ENCODE measurements around the gene FGD6.
A peak's percentile ranks its signal among the peaks of the same experiment; 100 is the strongest.
"Not testable (repeated sequence)": the region's sequence is repeated elsewhere in the genome, so short reads cannot be mapped to it uniquely, and the experiment has no call there.

FGD6 gene

GRCh38 chr12:95107362-95107761 is 109.9 kb downstream of the FGD6 start:
- no peaks in the 10 kb centered on the region for H3K27me3 ChIP-seq (ENCODE audit: insufficient read depth, low read length)
- H3K4me1 ChIP-seq (ENCODE audit: control insufficient read depth, insufficient read depth, low read length, unreplicated experiment): peaks cover 15% of the 10 kb centered on the region
- no peaks in the 10 kb centered on the region for H3K79me2 ChIP-seq (ENCODE audit: control insufficient read depth, insufficient read depth, low read length, unreplicated experiment)
- H2AFZ ChIP-seq (ENCODE audit: low read length, unreplicated experiment): no peak overlapping the region
- no peaks in the 10 kb centered on the region for H3K36me3 ChIP-seq (ENCODE audit: insufficient read depth, low read length)
- no peak overlapping the region for H3K4me3 ChIP-seq (ENCODE audit: low read depth, low read length)
- H3K27ac ChIP-seq (ENCODE audit: low read depth, low read length): no peak overlapping the region

- Histone ChIP-seq H3K4me3 (ENCODE audit: low read depth, low read length) (no peak overlapping the region), H3K36me3 (ENCODE audit: insufficient read depth, low read length) (no peaks in the 10 kb centered on the region), H3K27me3 (ENCODE audit: insufficient read depth, low read length) (no peaks in the 10 kb centered on the region), H2AFZ (ENCODE audit: low read length, unreplicated experiment) (no peak overlapping the region), H3K4me1 (ENCODE audit: control insufficient read depth, insufficient read depth, low read length, unreplicated experiment) (peaks cover 16% of the 10 kb centered on the region), H3K27ac (ENCODE audit: low read depth, low read length) (no peak overlapping the region), H3K79me2 (ENCODE audit: control insufficient read depth, insufficient read depth, low read length, unreplicated experiment) (no peaks in the 10 kb centered on the region)
These were observed 111.7 kb downstream of the FGD6 start for GRCh38 chr12:95105540-95105939.

GRCh38 chr12:95104919-95105452 is 112.3 kb downstream of the FGD6 start:
- H3K36me3 ChIP-seq (ENCODE audit: insufficient read depth, low read length): no peaks in the 10 kb centered on the region
- H3K27ac ChIP-seq (ENCODE audit: low read depth, low read length): no peak overlapping the region
- H2AFZ ChIP-seq (ENCODE audit: low read length, unreplicated experiment): no peak overlapping the region

GRCh38 chr12:95102916-95103671 is 114.2 kb downstream of the FGD6 start:
- no peaks in the 10 kb centered on the region for H3K36me3 ChIP-seq (ENCODE audit: insufficient read depth, low read length)
- H2AFZ ChIP-seq (ENCODE audit: low read length, unreplicated experiment): no peak overlapping the region
- H3K79me2 ChIP-seq (ENCODE audit: control insufficient read depth, insufficient read depth, low read length, unreplicated experiment): no peaks in the 10 kb centered on the region
- H3K4me1 ChIP-seq (ENCODE audit: control insufficient read depth, insufficient read depth, low read length, unreplicated experiment): peaks cover 21% of the 10 kb centered on the region
- H3K27ac ChIP-seq (ENCODE audit: low read depth, low read length): 0 out of 2 replicates have a peak overlapping the region, but pooled peaks have one; percentile 9
- no peaks in the 10 kb centered on the region for H3K27me3 ChIP-seq (ENCODE audit: insufficient read depth, low read length)
- peak overlapping the region; percentile 5; the same call in 1 of the 2 replicates for H3K4me3 ChIP-seq (ENCODE audit: low read depth, low read length)

More at GRCh38 chr12:95104919-95105452, 112.3 kb downstream of the FGD6 start:
- H3K4me3 ChIP-seq (ENCODE audit: low read depth, low read length): no peak overlapping the region
- H3K4me1 ChIP-seq (ENCODE audit: control insufficient read depth, insufficient read depth, low read length, unreplicated experiment): peaks cover 16% of the 10 kb centered on the region
- no peaks in the 10 kb centered on the region for H3K79me2 ChIP-seq (ENCODE audit: control insufficient read depth, insufficient read depth, low read length, unreplicated experiment)
- no peaks in the 10 kb centered on the region for H3K27me3 ChIP-seq (ENCODE audit: insufficient read depth, low read length)

GRCh38 chr12:95101957-95102356 is 115.3 kb downstream of the FGD6 start:
- H3K27ac ChIP-seq (ENCODE audit: low read depth, low read length); H3K79me2 ChIP-seq (ENCODE audit: control insufficient read depth, insufficient read depth, low read length, unreplicated experiment); H3K4me3 ChIP-seq (ENCODE audit: low read depth, low read length); H3K36me3 ChIP-seq (ENCODE audit: insufficient read depth, low read length); H3K27me3 ChIP-seq (ENCODE audit: insufficient read depth, low read length); H2AFZ ChIP-seq (ENCODE audit: low read length, unreplicated experiment): not testable (repeated sequence)
- H3K4me1 ChIP-seq (ENCODE audit: control insufficient read depth, insufficient read depth, low read length, unreplicated experiment): peaks cover 26% of the 10 kb centered on the region

- H3K4me1 ChIP-seq (ENCODE audit: control insufficient read depth, insufficient read depth, low read length, unreplicated experiment): peaks cover 26% of the 10 kb centered on the region
- no peaks in the 10 kb centered on the region for H3K36me3 ChIP-seq (ENCODE audit: insufficient read depth, low read length)
- H2AFZ ChIP-seq (ENCODE audit: low read length, unreplicated experiment): no peak overlapping the region
- H3K4me3 ChIP-seq (ENCODE audit: low read depth, low read length): no peak overlapping the region
- no peaks in the 10 kb centered on the region for H3K27me3 ChIP-seq (ENCODE audit: insufficient read depth, low read length)
- H3K79me2 ChIP-seq (ENCODE audit: control insufficient read depth, insufficient read depth, low read length, unreplicated experiment): no peaks in the 10 kb centered on the region
- no peak overlapping the region for H3K27ac ChIP-seq (ENCODE audit: low read depth, low read length)
These were observed 116.7 kb downstream of the FGD6 start for GRCh38 chr12:95100264-95101190.

GRCh38 chr12:95099270-95099790 is 117.9 kb downstream of the FGD6 start:
- Histone ChIP-seq H3K4me1 (ENCODE audit: control insufficient read depth, insufficient read depth, low read length, unreplicated experiment) (peaks cover 26% of the 10 kb centered on the region), H3K79me2 (ENCODE audit: control insufficient read depth, insufficient read depth, low read length, unreplicated experiment) (no peaks in the 10 kb centered on the region), H2AFZ (ENCODE audit: low read length, unreplicated experiment) (no peak overlapping the region), H3K27ac (ENCODE audit: low read depth, low read length) (no peak overlapping the region), H3K4me3 (ENCODE audit: low read depth, low read length) (no peak overlapping the region), H3K36me3 (ENCODE audit: insufficient read depth, low read length) (no peaks in the 10 kb centered on the region), H3K27me3 (ENCODE audit: insufficient read depth, low read length) (no peaks in the 10 kb centered on the region)

- no peaks in the 10 kb centered on the region for H3K27me3 ChIP-seq (ENCODE audit: insufficient read depth, low read length)
- no peak overlapping the region for H3K27ac ChIP-seq (ENCODE audit: low read depth, low read length)
- H3K79me2 ChIP-seq (ENCODE audit: control insufficient read depth, insufficient read depth, low read length, unreplicated experiment): no peaks in the 10 kb centered on the region
- H3K4me1 ChIP-seq (ENCODE audit: control insufficient read depth, insufficient read depth, low read length, unreplicated experiment): peaks cover 10% of the 10 kb centered on the region
- H3K36me3 ChIP-seq (ENCODE audit: insufficient read depth, low read length): no peaks in the 10 kb centered on the region
- no peak overlapping the region for H2AFZ ChIP-seq (ENCODE audit: low read length, unreplicated experiment)
- no peak overlapping the region for H3K4me3 ChIP-seq (ENCODE audit: low read depth, low read length)
These were observed 120.4 kb downstream of the FGD6 start for GRCh38 chr12:95096852-95097251.

GRCh38 chr12:95096378-95096777 is 120.9 kb downstream of the FGD6 start:
- Histone ChIP-seq H3K4me1 (ENCODE audit: control insufficient read depth, insufficient read depth, low read length, unreplicated experiment) (peaks cover 10% of the 10 kb centered on the region), H3K27ac (ENCODE audit: low read depth, low read length) (no peak overlapping the region), H3K36me3 (ENCODE audit: insufficient read depth, low read length) (no peaks in the 10 kb centered on the region), H3K79me2 (ENCODE audit: control insufficient read depth, insufficient read depth, low read length, unreplicated experiment) (no peaks in the 10 kb centered on the region), H2AFZ (ENCODE audit: low read length, unreplicated experiment) (no peak overlapping the region), H3K4me3 (ENCODE audit: low read depth, low read length) (no peak overlapping the region), H3K27me3 (ENCODE audit: insufficient read depth, low read length) (no peaks in the 10 kb centered on the region)

- H3K27ac ChIP-seq (ENCODE audit: low read depth, low read length); H3K27me3 ChIP-seq (ENCODE audit: insufficient read depth, low read length); H3K4me3 ChIP-seq (ENCODE audit: low read depth, low read length); H3K36me3 ChIP-seq (ENCODE audit: insufficient read depth, low read length); H2AFZ ChIP-seq (ENCODE audit: low read length, unreplicated experiment); H3K79me2 ChIP-seq (ENCODE audit: control insufficient read depth, insufficient read depth, low read length, unreplicated experiment): not testable (repeated sequence)
- peaks cover 10% of the 10 kb centered on the region for H3K4me1 ChIP-seq (ENCODE audit: control insufficient read depth, insufficient read depth, low read length, unreplicated experiment)
These were observed 121.4 kb downstream of the FGD6 start for GRCh38 chr12:95095866-95096265.

Measured in ACC112 (cell line).